ENCODE measurements around the gene DOC2B. TPM values are rescaled to one million over a fixed set of nuclear protein-coding genes. Genes with fewer than 3 reads are reported as not detected.

The DOC2B gene
- total RNA-seq, 1 experiment from 2014 or later: 1.5 TPM

GRCh38 chr17:179781-180380, 1.6 kb downstream of the DOC2B start:
- Histone ChIP-seq H3K27ac (ENCODE audit: low read length) (no peak overlapping the region), H3K27me3 (ENCODE audit: control insufficient read depth, insufficient read depth, low read length) (no peaks in the 10 kb centered on the region), H3K4me1 (ENCODE audit: control insufficient read depth, insufficient read depth, low read length) (no peaks in the 10 kb centered on the region), H3K36me3 (ENCODE audit: control insufficient read depth, insufficient read depth, low read length) (no peaks in the 10 kb centered on the region; the same call in 1 of the 2 replicates), H3K9me3 (ENCODE audit: control insufficient read depth, insufficient read depth, low read depth, low read length) (no peaks in the 10 kb centered on the region), H3K4me3 (ENCODE audit: low read depth in 2 of 2, low read length in 2 of 2) (peak overlapping the region in 1 of 2 experiments; percentile 28; a peak in 1 of 4 replicates)
- ChIA-PET CTCF (no interaction called here), POLR2A (no interaction called here)
- TF ChIP-seq POLR2AphosphoS5 (IDR thresholded peaks at IDR 0.05; ENCODE audit: low read depth, low read length) (no peak), REST (IDR thresholded peaks at IDR 0.05; ENCODE audit: insufficient read depth in 1 of 2, low read depth in 2 of 2, low read length in 1 of 2) (no peak), TCF7L2 (IDR thresholded peaks at IDR 0.05; ENCODE audit: low read depth, low read length) (no peak), SIN3A (IDR thresholded peaks at IDR 0.05; ENCODE audit: borderline replicate concordance, insufficient read depth, low read depth, low read length) (no peak)
- TF ChIP-seq, protein P1, sequence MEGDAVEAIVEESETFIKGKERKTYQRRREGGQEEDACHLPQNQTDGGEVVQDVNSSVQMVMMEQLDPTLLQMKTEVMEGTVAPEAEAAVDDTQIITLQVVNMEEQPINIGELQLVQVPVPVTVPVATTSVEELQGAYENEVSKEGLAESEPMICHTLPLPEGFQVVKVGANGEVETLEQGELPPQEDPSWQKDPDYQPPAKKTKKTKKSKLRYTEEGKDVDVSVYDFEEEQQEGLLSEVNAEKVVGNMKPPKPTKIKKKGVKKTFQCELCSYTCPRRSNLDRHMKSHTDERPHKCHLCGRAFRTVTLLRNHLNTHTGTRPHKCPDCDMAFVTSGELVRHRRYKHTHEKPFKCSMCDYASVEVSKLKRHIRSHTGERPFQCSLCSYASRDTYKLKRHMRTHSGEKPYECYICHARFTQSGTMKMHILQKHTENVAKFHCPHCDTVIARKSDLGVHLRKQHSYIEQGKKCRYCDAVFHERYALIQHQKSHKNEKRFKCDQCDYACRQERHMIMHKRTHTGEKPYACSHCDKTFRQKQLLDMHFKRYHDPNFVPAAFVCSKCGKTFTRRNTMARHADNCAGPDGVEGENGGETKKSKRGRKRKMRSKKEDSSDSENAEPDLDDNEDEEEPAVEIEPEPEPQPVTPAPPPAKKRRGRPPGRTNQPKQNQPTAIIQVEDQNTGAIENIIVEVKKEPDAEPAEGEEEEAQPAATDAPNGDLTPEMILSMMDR (IDR thresholded peaks at IDR 0.05): no peak
- in situ Hi-C loops (cut with HindIII; ENCODE audit: low pct_unique_long_range_greater_than_20kb, low sequenced_read_pairs) (no loop called here), intact Hi-C loops (cut with micrococcal nuclease; ENCODE audit: unreplicated experiment) (no loop called here)
- BruUV-seq (replicated peaks): no TSS peak
- ATAC-seq (no peak; the same call in 1 of the 2 replicates), DNase-seq (ENCODE audit: low read depth, low spot score) (no peak)

DNA sequence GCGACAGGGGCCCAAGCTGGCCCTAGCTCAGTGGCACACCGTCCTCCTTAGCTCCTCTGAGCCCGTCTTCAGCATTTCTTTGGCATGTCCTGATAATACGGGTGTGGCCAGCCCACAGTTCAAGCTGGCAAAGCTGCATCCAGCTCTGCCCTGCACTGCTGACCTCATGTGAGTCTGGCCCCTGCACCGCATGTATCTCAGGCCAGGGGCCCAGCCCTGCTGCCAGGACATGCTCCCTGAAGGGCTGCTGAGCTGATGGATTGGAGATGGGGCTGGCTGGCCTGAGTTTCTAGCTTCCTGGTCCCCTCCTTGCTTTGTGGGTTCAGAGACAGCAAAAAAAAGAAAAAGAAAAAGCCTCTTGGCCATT, 2.4 kb downstream of the DOC2B start:
- in situ Hi-C loops (cut with HindIII; ENCODE audit: low pct_unique_long_range_greater_than_20kb, low sequenced_read_pairs) (no loop called here), intact Hi-C loops (cut with micrococcal nuclease; ENCODE audit: unreplicated experiment) (no loop called here)
- BruUV-seq (replicated peaks): no TSS peak
- Histone ChIP-seq H3K4me3 (ENCODE audit: low read depth in 2 of 2, low read length in 2 of 2) (no peak overlapping the region), H3K27me3 (ENCODE audit: control insufficient read depth, insufficient read depth, low read length) (no peaks in the 10 kb centered on the region), H3K27ac (ENCODE audit: low read length) (no peak overlapping the region), H3K9me3 (ENCODE audit: control insufficient read depth, insufficient read depth, low read depth, low read length) (no peaks in the 10 kb centered on the region), H3K36me3 (ENCODE audit: control insufficient read depth, insufficient read depth, low read length) (no peaks in the 10 kb centered on the region; the same call in 1 of the 2 replicates), H3K4me1 (ENCODE audit: control insufficient read depth, insufficient read depth, low read length) (no peaks in the 10 kb centered on the region)
- ChIA-PET CTCF (interaction anchor here (0.6 kb wide), 1 partner anchor 69 kb away, joined by 5 read pairs; no protein-coding TSS in a partner anchor), POLR2A (no interaction called here)
- TF ChIP-seq SIN3A (IDR thresholded peaks at IDR 0.05; ENCODE audit: borderline replicate concordance, insufficient read depth, low read depth, low read length): no peak
- TF ChIP-seq REST (IDR thresholded peaks at IDR 0.05; ENCODE audit: insufficient read depth in 1 of 2, low read depth in 2 of 2, low read length in 1 of 2): no peak
- TF ChIP-seq POLR2AphosphoS5 (IDR thresholded peaks at IDR 0.05; ENCODE audit: low read depth, low read length): no peak
- TF ChIP-seq, protein P1 (IDR thresholded peaks at IDR 0.05): no peak
- no peak for TF ChIP-seq TCF7L2 (IDR thresholded peaks at IDR 0.05; ENCODE audit: low read depth, low read length)
- DNase-seq (ENCODE audit: low read depth, low spot score): no peak
- ATAC-seq: no peak
